HL-60 (cell line): ENCODE results near the gene MSI2.

Source experiments
- GABPA ChIP-seq: IDR thresholded peaks from 2 replicates; pipeline ENCODE4 v1.6.1; 2012; ENCODE audit warnings: low read depth
- POLR2AphosphoS5 ChIP-seq: IDR thresholded peaks from 2 replicates; pipeline ENCODE4 v1.6.1; 2012; ENCODE audit warnings: low read depth
- SPI1 ChIP-seq: IDR thresholded peaks from 2 replicates; pipeline ENCODE4 v1.6.1; 2012; ENCODE audit warnings: low read depth, mild to moderate bottlenecking, borderline replicate concordance
- TF ChIP-seq, protein P1 (sequence below): IDR thresholded peaks from one replicate; pipeline ENCODE4 v1.5.1; 2011; ENCODE audit warnings: low read length, control low read depth, inconsistent platforms; ENCODE audit not compliant: insufficient read depth
- TF ChIP-seq, protein P2 (sequence below): IDR thresholded peaks from 2 replicates; pipeline ENCODE4 v1.6.1; 2012; ENCODE audit warnings: low read depth; ENCODE audit not compliant: insufficient replicate concordance

DNA sequence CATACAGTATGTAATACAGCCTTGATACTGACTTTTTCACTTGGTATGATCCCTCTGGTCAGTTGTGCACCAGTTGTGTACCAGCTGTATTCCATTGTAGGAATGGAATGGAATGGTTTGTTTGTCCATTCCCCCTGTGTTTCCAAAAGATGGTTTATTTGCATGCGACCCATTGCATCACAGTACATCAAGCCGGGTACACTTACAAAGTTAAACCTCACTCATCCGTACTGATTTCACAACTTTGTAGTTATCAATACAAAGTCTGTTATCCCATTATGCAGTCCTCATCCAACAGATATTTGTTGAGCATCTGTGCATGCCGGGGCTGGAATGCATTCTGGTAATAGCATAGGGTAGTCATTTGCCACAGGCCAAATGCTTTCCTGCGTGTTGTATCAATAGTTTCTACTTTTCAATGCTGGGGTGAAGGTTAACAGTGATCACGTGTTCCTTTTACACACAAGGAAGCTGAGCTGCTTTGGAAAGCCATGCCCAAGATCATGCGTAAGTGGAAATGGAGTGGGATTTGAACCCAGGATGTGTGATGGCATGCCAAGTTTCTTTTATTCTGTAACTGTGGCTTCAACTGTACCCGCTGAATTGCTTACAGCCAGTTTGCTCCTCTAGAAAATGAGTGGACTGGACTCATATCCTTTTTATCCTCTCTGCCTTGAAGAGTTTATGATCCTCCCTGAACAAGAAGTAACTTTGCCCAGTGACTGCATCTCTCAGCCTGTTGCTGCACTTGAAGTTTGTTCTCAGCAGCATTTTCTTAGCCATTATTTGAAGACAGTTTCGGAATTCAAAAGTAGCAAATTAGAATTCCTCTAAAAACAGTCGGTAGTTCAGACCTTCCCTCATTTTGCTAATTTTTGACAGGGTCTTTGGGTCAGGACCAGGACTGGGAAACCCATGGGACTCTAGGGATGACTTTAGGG lies 260.2 kb downstream of the MSI2 start:
- TF ChIP-seq, protein P1, sequence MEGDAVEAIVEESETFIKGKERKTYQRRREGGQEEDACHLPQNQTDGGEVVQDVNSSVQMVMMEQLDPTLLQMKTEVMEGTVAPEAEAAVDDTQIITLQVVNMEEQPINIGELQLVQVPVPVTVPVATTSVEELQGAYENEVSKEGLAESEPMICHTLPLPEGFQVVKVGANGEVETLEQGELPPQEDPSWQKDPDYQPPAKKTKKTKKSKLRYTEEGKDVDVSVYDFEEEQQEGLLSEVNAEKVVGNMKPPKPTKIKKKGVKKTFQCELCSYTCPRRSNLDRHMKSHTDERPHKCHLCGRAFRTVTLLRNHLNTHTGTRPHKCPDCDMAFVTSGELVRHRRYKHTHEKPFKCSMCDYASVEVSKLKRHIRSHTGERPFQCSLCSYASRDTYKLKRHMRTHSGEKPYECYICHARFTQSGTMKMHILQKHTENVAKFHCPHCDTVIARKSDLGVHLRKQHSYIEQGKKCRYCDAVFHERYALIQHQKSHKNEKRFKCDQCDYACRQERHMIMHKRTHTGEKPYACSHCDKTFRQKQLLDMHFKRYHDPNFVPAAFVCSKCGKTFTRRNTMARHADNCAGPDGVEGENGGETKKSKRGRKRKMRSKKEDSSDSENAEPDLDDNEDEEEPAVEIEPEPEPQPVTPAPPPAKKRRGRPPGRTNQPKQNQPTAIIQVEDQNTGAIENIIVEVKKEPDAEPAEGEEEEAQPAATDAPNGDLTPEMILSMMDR = no peak
- TF ChIP-seq, protein P2, sequence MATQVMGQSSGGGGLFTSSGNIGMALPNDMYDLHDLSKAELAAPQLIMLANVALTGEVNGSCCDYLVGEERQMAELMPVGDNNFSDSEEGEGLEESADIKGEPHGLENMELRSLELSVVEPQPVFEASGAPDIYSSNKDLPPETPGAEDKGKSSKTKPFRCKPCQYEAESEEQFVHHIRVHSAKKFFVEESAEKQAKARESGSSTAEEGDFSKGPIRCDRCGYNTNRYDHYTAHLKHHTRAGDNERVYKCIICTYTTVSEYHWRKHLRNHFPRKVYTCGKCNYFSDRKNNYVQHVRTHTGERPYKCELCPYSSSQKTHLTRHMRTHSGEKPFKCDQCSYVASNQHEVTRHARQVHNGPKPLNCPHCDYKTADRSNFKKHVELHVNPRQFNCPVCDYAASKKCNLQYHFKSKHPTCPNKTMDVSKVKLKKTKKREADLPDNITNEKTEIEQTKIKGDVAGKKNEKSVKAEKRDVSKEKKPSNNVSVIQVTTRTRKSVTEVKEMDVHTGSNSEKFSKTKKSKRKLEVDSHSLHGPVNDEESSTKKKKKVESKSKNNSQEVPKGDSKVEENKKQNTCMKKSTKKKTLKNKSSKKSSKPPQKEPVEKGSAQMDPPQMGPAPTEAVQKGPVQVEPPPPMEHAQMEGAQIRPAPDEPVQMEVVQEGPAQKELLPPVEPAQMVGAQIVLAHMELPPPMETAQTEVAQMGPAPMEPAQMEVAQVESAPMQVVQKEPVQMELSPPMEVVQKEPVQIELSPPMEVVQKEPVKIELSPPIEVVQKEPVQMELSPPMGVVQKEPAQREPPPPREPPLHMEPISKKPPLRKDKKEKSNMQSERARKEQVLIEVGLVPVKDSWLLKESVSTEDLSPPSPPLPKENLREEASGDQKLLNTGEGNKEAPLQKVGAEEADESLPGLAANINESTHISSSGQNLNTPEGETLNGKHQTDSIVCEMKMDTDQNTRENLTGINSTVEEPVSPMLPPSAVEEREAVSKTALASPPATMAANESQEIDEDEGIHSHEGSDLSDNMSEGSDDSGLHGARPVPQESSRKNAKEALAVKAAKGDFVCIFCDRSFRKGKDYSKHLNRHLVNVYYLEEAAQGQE = no peak
- TF ChIP-seq POLR2AphosphoS5 = no peak
- TF ChIP-seq GABPA = no peak
- no peak for TF ChIP-seq SPI1
